Measurements from ENCODE around the gene HOXC4. TPM values are rescaled to one million over a fixed set of nuclear protein-coding genes. Genes with fewer than 3 reads are reported as not detected.

Gene HOXC4
- total RNA-seq, 2 experiments from 2014 or later: 0.15 to 0.23 TPM

DNA sequence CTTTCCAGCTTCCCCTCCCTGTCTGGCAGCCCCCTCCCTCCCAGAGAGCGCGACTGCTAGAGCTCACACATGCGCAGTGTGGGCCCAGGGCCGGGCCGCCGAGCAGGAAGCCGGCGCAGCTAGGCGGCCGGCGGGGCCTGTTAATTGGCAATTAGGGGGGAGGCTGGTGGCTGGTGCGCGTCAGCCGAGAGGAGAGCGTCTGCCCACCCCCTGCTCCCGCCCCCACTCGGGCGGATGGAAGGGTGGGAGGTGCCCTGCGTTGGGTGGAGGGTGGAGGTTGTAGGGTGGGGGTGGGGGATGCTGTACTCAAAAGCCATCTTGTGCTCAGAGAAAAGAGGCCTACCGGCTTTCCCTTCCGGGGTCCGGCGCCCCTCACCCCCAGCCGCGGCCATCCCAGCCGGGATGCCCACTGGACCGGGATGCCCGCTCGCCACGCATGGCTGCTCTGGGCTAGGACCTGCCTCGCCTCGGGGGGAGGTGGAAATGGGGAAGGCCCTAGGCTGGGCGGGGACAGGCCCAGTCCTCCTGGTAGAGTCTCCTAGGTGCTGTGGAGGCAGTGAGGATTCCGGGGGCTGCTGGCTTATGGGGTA, 35.7 kb upstream of the HOXC4 start:
- POLR2A ChIA-PET: interaction anchor here (0.9 to 1.4 kb wide), 6 partner anchors 9 to 199 kb away, joined by 3 to 4 read pairs (median 3); partner anchors contain the start of genes HOXC8 and SMUG1
- Mint-ChIP-seq H3K36me3 (ENCODE audit: low read depth) (no peaks in the 10 kb centered on the region), H3K27ac (no peak overlapping the region)

DNA sequence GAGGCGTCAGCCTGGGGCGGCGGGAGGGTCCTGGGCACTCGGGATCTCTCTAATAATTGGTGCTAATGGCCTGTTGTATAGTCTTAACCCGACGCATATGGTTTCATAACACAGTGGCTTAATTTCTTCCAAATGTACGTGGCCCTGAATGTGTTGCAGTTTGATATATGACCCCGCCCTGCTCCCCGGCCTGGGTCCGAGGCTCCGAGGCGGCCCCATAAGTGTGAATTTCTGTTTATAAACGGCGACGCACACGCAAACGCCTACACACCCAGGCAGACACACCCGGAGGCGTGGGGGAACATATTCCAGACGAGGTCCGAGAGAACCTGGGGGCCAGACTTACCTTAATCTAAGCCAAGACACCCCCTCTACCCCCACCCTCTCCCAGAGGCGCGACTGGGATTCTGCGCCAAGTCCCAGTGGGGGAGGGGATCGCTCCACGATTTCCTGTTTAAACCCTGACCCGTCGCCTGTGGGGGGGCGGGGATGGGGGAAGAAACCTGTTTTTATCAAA, 35.1 kb upstream of the HOXC4 start:
- ChIA-PET CTCF (interaction anchor here (1.1 to 2.2 kb wide), 3 partner anchors 12 to 178 kb away, joined by 3 to 11 read pairs (median 7); partner anchors contain the start of gene HOXC10), POLR2A (interaction anchor here (1.0 to 1.1 kb wide), 2 partner anchors 10 to 177 kb away, joined by 3 read pairs; partner anchors contain the start of gene HOXC8)
- Mint-ChIP-seq H3K27ac (no peak overlapping the region), H3K4me1 (peaks cover 23% of the 10 kb centered on the region), H3K36me3 (ENCODE audit: low read depth) (no peaks in the 10 kb centered on the region), H3K27me3 (peaks cover 71% of the 10 kb centered on the region), H3K9me3 (no peaks in the 10 kb centered on the region), H3K4me3 (peak overlapping the region; percentile 73)
- DNase-seq: no peak

More for the DNA sequence above, 35.7 kb upstream of the HOXC4 start:
- H3K4me3 Mint-ChIP-seq: peak overlapping the region; percentile 73
- CTCF ChIA-PET: interaction anchor here (0.7 to 3.8 kb wide), 17 partner anchors 9 to 307 kb away, joined by 3 to 21 read pairs (median 6); partner anchors contain the start of genes COPZ1, HOXC10, HOXC11 and HOXC5
- peaks cover 71% of the 10 kb centered on the region for H3K27me3 Mint-ChIP-seq
- DNase-seq: peak; percentile 74
- H3K4me1 Mint-ChIP-seq: peaks cover 23% of the 10 kb centered on the region
- no peaks in the 10 kb centered on the region for H3K9me3 Mint-ChIP-seq

DNA sequence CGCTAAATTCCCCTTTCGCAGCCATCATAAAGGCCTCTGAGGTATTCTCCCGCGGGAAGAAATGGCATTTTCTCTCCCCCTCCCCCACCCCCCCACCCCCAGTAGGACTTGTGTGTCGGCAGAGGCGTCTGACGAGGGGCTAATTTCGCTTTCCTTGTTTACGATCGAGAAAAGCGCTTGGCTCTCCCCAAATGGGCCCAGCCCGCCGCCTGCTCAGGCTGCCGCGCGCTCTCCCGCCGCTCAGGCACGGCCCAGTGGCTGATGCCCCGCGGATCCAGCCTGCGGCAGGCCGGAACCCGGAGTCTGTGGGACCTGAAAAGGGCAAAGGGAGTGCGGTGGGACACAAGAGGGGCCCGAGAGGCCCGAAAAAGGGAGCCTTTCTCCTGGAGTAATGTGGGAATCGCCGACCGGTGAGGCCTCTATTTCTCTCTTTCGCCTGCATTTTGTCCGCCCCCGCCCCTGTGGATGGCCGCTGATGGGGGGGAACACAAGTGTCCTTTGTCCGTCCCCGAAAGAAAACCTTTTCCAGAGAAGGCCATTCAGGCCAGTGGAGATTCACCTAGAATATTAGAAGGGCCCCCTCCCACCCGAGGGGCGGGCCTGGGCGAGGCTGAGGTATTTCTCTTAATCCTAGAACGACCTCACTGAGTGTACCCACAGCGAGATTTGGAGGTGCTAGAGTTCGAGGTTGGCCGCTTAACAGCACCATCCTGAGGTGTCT, 34.4 kb upstream of the HOXC4 start:
- no peaks in the 10 kb centered on the region for H3K36me3 Mint-ChIP-seq (ENCODE audit: low read depth)
- H3K4me3 Mint-ChIP-seq: no peak overlapping the region
- no peaks in the 10 kb centered on the region for H3K9me3 Mint-ChIP-seq
- ChIA-PET CTCF (no interaction called here), POLR2A (no interaction called here)
- DNase-seq: no peak
- peaks cover 23% of the 10 kb centered on the region for H3K4me1 Mint-ChIP-seq
- H3K27ac Mint-ChIP-seq: no peak overlapping the region
- peaks cover 71% of the 10 kb centered on the region for H3K27me3 Mint-ChIP-seq

DNA sequence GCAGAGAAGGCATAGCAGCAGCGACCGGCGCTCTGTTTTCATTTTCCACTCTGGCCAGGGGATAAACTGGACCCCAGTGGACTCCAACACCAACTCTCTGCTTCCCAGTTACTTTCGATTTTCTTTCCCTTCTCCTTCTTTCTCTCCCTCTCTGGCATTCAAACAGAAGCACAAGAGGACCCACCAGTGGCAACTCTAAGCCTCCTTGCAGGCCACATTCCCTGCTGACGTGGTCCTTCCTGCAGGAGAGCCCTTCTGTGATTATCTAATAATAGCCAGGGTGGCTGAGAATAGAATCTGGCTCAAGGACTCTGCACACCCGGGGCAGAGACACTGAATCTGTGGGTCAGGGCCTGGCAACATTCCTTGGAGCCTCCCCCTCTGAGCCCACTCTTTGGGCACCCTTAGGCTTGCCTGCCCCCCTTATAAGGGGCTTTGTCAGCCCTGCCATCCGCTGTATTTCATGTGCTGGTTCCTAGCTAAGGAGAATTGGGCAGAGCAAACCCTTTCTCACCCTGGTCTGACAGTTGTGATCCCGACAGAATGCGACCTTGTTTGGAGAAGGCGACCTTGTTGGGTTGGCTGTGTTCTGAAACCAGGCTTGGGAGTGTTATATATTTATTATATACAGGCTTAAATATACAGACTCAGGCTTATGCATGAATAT, 33.6 kb upstream of the HOXC4 start:
- Mint-ChIP-seq H3K27me3 (peaks cover 70% of the 10 kb centered on the region), H3K4me1 (peaks cover 18% of the 10 kb centered on the region), H3K36me3 (ENCODE audit: low read depth) (no peaks in the 10 kb centered on the region), H3K4me3 (no peak overlapping the region), H3K9me3 (no peaks in the 10 kb centered on the region), H3K27ac (no peak overlapping the region)
- no peak for DNase-seq
- CTCF ChIA-PET: interaction anchor here (1.0 kb wide), 1 partner anchor 172 kb away, joined by 3 read pairs; no protein-coding TSS in a partner anchor
- POLR2A ChIA-PET: no interaction called here

DNA sequence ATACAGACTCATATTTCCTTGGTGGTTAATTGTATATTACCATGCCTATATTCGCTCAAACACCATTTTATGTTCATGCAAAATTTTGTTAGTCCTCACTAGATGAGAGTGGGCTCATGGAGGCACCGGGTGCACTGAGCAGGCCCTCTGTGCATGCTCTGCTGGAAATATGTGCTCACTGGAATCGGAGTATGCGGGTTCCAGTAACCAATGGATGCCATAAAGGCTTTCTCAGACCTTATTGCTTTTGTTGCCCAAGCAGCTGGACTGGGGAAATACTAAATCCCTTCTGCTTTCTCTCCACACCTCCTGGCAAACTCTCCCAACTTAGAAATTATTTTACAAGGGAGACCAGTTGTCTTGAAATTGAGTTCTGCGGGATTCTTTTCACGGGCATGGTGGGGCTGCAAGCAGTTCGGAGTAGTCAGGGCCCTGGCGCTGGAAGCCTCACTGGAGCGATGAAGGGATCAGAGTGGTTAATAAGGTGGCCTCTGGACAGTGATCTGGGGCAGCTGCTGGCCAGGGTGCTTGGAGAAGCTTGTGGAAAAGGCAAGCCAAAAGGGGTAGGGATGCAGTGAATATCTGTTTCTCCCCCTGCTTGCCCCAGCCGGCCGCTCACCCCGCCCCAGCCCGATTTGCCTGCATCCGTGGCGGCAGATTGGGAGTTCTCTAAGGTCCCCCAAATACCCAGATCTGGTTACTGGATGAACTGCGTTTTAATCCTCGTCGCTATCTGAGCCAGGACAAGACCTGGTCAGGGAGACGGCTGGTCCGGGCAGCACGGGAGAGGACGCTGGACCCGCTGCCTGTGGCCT, 32.8 kb upstream of the HOXC4 start:
- DNase-seq: no peak
- ChIA-PET CTCF (interaction anchor here (1.0 kb wide), 1 partner anchor 171 kb away, joined by 3 read pairs; no protein-coding TSS in a partner anchor), POLR2A (interaction anchor here (1.3 kb wide), 1 partner anchor 32 kb away, joined by 4 read pairs; no protein-coding TSS in a partner anchor)
- Mint-ChIP-seq H3K36me3 (ENCODE audit: low read depth) (no peaks in the 10 kb centered on the region), H3K27ac (no peak overlapping the region), H3K9me3 (no peaks in the 10 kb centered on the region), H3K27me3 (peaks cover 69% of the 10 kb centered on the region), H3K4me3 (no peak overlapping the region), H3K4me1 (peaks cover 17% of the 10 kb centered on the region)

DNA sequence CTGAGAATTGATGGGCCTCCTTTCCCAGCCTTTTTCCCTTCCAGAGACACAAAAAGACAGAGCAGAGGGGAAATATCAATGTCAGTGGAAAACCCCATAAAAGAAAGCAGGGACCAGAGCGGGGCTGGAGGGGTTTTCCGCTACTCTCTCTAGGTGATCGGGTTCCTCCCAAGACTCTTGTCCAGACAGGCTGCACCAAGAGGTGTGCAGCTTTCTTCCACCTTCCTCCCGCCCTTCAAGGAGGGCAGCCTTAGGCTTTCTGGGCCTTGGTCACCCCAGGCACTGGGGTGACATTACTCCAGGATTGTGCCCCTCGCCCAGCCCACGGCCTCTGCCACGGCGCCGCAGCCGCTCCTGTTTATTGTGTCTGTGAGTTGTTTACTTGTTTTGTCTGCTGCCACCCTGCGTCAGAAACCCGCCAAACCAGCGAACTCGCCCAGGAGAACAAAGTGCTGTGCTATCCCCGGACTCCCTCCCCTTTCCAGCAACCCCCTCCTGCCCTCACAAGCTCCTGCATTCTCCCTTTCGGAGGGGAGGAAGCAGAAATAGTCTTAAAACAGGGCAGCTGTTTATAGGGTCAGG, 32.1 kb upstream of the HOXC4 start:
- DNase-seq: no peak

DNA sequence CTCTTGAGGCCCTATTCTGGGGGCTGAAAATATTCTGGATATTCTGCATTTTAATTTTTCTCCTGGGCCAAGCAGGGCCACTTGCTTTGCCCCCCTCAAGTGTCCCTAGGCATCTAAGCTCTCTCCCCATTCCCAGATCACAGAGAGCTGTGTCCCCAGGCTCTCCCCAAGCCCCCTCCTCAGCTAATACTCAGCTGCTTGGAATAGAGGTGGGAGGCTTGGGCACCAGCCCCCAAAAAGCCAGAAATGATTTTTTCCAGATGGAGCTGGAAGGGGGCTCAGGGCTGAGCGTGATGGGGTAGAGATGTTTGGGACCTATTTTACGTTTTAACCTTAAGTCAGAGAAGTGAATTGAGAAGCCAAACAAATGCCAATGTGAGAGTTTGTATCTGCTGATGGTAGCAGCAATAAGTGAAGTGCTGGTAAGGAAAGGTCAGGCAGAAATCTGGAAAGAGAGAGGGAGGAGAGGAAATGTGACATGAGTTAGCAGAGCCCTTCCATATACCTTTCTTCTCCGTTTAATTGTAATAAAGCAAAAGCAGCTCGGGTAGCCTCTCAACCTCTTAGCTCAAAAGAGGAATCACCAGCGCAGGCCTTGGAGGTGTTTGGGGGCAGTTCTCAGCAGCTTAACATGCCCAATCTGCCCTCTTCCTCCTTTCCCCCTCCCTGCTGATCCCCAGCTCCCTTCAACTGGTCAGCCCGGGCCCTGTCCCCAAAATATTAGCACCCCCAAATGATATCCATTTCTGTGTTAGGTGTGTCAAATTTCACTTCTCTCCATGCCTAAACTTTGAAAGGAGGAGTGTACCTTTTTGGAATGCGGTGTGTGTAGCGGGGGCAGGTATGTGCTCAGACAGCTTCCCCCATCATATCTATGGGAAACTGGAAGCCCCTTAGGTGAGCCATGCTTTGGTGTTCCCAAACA, 30.4 kb upstream of the HOXC4 start:
- no peaks in the 10 kb centered on the region for H3K36me3 Mint-ChIP-seq (ENCODE audit: low read depth)
- POLR2A ChIA-PET: interaction anchor here (1.5 kb wide), 2 partner anchors 9 to 13 kb away, joined by 4 read pairs; partner anchors contain the start of gene HOXC5
- no peak for DNase-seq
- CTCF ChIA-PET: interaction anchor here (0.8 to 3.1 kb wide), 7 partner anchors 9 to 194 kb away, joined by 3 to 23 read pairs (median 3); partner anchors contain the start of gene HOXC5
- no peak overlapping the region for H3K4me3 Mint-ChIP-seq
- H3K27ac Mint-ChIP-seq: no peak overlapping the region
- no peaks in the 10 kb centered on the region for H3K9me3 Mint-ChIP-seq
- peaks cover 13% of the 10 kb centered on the region for H3K4me1 Mint-ChIP-seq
- peaks cover 77% of the 10 kb centered on the region for H3K27me3 Mint-ChIP-seq

More for the DNA sequence above, 32.1 kb upstream of the HOXC4 start:
- CTCF ChIA-PET: interaction anchor here (0.8 to 1.3 kb wide), 3 partner anchors 13 to 193 kb away, joined by 3 read pairs; partner anchors contain the start of gene HOXC8
- Mint-ChIP-seq H3K9me3 (no peaks in the 10 kb centered on the region), H3K27me3 (peaks cover 71% of the 10 kb centered on the region), H3K27ac (no peak overlapping the region), H3K4me1 (peaks cover 17% of the 10 kb centered on the region), H3K4me3 (no peak overlapping the region), H3K36me3 (ENCODE audit: low read depth) (no peaks in the 10 kb centered on the region)
- POLR2A ChIA-PET: interaction anchor here (1.3 kb wide), 1 partner anchor 31 kb away, joined by 4 read pairs; no protein-coding TSS in a partner anchor

DNA sequence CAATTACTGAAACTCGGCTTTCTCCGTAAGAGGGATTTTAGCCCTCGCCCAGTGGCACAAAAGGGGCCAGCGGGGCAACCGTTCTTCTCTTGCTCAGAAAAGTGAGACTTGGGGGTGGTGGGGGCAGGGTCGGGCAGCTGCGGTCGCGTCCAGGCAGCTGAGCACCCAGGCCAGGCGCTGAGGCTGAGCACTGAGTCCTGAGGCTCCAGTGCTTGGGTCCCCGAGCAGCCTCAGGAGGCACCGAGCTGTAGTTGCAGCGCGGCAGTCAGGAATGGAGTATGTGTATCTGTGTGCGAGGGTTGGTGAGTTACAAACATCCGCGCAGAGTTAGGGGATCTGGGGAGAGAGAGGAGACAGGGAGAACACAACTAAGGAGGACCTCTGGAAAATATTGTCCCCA, 29.5 kb upstream of the HOXC4 start:
- Mint-ChIP-seq H3K27me3 (peaks cover 83% of the 10 kb centered on the region), H3K36me3 (ENCODE audit: low read depth) (no peaks in the 10 kb centered on the region), H3K4me1 (peaks cover 15% of the 10 kb centered on the region), H3K4me3 (no peak overlapping the region), H3K9me3 (no peaks in the 10 kb centered on the region), H3K27ac (no peak overlapping the region)
- ChIA-PET POLR2A (interaction anchor here (1.5 kb wide), 2 partner anchors 8 to 14 kb away, joined by 4 read pairs; partner anchors contain the start of gene HOXC5), CTCF (interaction anchor here (1.2 to 3.1 kb wide), 4 partner anchors 8 to 168 kb away, joined by 3 to 23 read pairs (median 4); partner anchors contain the start of gene HOXC5)
- no peak for DNase-seq

DNA sequence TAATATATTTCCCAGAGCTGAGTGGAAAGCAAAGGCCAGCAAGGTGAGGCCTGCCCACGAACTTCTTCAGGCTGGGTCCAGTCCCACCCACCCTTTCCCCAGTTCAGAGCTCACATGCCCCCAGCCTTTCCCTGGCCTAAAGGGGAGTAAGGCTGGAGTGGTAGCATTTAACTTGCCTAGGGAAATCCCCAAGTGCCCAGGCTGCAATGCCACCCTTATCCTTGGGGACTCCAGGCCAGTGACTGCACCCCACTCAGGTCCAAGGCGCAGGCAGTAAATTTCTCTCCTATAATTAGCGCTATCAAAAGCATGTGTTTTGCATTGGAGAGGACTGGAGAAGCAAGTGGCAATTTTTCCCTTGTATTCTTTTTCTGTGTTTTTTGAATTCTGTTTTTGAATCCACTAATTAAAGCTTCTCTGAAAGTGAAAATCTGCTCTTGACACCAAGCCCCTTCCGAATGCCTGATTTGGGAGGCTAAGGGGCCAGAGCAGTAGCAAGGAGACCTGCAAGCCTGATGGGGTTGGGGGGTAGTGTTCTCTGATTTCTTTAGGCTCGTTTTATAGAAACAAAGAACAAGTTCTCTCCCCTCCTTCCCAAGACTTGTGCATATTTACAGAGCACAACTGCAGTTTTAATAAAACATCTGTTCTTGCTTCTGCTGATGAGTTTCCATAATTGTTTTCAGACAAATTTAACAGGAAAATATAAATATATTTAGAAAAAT, 28.9 kb upstream of the HOXC4 start:
- Mint-ChIP-seq H3K9me3 (no peaks in the 10 kb centered on the region), H3K4me3 (no peak overlapping the region), H3K27me3 (peaks cover 83% of the 10 kb centered on the region), H3K27ac (no peak overlapping the region), H3K36me3 (ENCODE audit: low read depth) (no peaks in the 10 kb centered on the region), H3K4me1 (peaks cover 17% of the 10 kb centered on the region)
- POLR2A ChIA-PET: interaction anchor here (1.2 to 1.5 kb wide), 2 partner anchors 24 to 44 kb away, joined by 3 read pairs; no protein-coding TSS in a partner anchor
- CTCF ChIA-PET: interaction anchor here (0.7 to 3.1 kb wide), 3 partner anchors 7 to 168 kb away, joined by 3 to 23 read pairs (median 6); partner anchors contain the start of gene HOXC5
- DNase-seq: no peak

Measured in activated CD4-positive, alpha-beta memory T cell treated with anti-CD3 and anti-CD28 coated beads, Interleukin-2, amount 10 ng/mL, durations not matched to agents 7 days and 5 days (primary cell).